HG02943 (cell line): ENCODE results near the gene SLX4IP.
"Not testable (repeated sequence)": the region's sequence is repeated elsewhere in the genome, so short reads cannot be mapped to it uniquely, and the experiment has no call there.

Source experiments
- ATAC-seq: cut with Tn5 transposase; IDR thresholded peaks from one replicate; pipeline ENCODE4 v1.9.1; 2021; ENCODE audit warnings: mild to moderate bottlenecking, low read depth, moderate library complexity; ENCODE audit not compliant: unreplicated experiment

The SLX4IP gene

DNA sequence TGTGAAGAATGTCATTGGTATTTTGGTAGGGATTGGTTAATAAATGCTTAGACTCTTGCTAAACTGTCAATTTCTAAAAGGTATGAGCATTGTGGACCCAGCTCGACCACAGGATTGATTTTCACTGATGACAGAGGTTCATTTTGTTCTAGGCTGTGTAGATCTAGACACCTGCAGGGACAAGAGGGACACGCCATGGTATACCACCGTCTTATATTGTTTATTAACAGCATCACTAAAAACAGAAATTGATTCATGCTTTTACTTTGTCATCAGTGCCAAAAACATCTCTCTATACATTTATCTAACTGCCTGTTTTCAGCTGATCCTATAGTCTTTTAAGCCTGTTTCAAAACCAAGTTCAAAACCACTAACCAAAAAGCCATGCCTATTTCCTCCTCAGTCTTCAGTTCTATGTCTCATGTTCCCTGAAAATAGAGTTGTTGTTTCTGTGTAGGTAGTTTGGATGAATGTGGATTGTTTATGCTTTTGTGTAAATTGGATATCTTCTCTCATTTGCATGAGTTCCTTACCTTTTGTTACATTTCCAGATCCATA is 128.9 kb downstream of the SLX4IP start:
- no peak for ATAC-seq

GRCh38 chr20:10565191-10565921 is 130.3 kb downstream of the SLX4IP start:
- ATAC-seq = no peak

DNA sequence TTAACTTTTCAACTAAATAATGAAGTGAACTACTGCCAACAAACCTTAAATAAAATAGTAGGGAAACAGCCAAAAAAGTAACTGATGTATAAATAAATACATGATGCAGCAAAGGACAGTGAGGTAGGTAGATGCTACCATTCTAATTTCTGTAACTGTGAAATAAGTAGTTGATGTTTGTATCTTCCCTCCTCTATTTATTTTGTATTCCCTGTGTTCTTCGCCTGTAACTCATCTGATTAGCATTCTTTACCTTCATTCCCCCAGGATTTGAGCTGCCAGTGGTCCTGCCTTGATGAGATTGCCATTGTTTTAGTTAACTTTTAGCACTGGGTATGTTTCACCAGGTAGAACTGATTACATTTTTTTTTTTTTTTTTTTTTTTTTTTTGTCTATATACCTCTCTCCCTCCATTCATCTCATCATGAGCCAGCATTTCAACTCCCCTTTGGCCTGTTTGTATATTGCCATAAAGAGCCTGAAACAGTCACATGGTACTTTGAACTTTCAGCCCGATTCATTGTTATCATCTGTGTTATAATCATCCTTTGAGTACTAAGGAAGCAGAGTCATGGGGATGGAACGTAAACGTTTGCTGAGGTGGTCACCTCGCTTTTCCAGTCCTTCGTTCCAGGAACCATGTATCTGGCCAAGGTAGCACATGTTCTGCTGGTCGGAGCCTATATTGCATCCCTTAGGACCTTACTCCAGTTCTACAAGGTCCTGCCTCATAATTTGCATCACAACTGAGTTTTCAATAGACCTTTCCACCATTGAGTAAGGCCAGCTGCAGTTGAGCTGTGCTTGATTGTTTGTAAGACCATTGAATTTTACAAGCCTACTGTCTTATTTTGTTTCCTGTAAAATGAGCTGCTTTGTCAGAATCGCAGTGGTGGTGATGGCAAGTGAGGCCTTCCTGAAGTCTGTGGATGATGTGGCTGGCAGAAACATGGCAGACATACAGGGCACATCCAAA is 131.1 kb downstream of the SLX4IP start:
- no peak for ATAC-seq

DNA sequence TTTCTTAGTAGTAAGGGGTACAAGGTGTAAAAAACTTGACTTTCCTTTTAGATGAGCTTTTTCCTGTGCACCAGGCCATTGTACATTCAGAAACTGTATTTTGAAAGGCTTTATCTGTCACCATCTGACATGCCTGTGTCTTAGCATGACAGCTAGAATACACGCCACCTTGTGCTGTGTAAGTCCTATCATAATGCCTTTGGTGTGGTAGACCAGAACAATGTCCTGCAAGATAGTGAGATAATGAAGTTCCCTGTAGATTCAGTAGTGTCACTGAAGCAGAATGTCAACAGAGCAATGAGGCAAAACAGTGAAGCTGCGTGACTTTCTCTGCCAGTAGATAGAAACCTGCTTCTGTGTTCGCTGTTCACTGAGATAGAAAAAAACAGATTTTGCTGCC is 132.9 kb downstream of the SLX4IP start:
- no peak for ATAC-seq

DNA sequence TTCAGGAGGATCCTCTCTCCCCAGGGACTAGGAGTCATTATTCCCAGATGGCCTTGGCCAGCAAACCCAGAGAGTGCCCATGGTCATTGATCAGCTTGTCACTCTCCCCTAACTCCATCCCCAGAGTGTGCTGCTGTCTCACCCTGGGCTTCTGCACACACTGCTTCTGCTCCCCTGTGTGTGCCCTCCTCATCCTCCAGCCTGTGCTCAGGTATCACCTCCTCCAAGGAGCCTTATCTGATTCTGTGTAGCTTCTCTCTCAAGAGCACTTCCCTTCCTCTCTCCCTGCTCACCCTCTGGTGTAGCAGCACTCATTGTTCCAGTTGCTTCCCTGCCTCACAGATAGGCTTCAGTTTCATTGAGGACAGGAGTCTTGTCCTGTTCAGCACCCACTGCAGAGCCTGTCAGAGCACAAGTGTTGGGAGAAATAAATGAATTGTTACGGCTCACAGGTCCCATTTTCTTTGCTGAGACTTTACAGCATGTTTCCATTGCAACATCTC is 136.3 kb downstream of the SLX4IP start:
- no peak for ATAC-seq

DNA sequence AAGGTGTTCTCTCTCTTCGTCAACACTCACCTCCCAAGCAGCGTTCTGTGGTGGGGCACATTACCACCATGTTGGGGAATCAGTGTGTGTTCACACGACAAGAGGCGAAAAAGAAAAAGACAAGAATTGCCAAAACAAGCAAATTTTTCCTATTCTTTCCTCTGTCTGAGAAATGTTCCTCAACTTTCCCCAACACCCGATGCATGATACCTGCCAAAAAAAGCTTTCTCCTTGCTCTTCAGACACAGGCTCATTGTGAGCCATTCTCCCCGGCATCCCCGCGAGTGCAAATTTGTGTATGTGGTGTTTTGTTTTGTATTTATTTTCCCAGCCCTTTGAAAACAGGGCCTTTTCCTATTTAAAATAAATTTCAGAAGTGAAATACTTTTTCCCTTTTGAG is 137.7 kb downstream of the SLX4IP start:
- ATAC-seq = no peak

- no peak for ATAC-seq
Measured at GRCh38 chr20:10573273-10573950, 138.3 kb downstream of the SLX4IP start.

- ATAC-seq = no peak
Measured at GRCh38 chr20:10573951-10574339, 138.8 kb downstream of the SLX4IP start.

GRCh38 chr20:10576411-10577090 is 141.4 kb downstream of the SLX4IP start:
- no peak for ATAC-seq

GRCh38 chr20:10577648-10578047 is 142.5 kb downstream of the SLX4IP start:
- no peak for ATAC-seq

DNA sequence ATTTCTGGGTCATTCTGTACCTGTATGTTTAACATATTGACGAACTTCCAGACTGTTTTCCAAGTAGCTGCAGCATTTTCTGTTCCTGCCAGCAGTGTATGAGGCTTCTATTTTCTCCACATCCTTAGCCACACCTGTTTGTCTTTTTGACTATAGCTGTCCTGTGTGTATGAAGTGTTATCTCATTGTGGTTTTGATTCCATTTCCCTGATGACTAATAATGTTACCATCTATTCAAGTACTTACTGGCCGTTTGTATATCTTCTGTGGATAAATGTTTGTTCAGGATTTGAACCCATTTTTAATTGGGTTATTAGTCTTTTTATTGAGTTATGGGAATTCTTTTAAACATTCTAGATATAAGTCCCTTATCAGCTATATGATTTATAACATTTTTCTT is 143.5 kb downstream of the SLX4IP start:
- ATAC-seq = no peak

- ATAC-seq = no peak
Measured at GRCh38 chr20:10579942-10580341, 144.8 kb downstream of the SLX4IP start.

- no peak for ATAC-seq
Measured at GRCh38 chr20:10580700-10581099, 145.6 kb downstream of the SLX4IP start.

DNA sequence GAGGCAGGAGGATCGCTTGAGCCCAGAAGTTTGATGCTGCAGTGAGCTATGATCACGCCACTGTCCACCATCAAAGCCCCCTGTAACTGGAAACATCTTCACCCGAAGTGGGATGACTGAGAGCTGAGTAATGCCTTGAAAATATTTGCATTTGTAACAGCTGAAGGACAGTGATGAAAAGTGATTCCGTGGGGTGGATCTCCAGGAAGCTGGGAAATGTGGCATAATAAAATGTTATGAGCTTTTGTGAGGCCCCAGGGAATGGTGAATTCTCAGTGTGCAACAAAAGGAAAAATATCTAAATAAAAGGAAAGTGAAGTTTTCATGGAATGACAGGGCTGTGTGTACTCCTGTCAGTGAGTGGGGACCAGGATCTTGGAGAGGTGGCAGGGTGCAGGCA is 146.7 kb downstream of the SLX4IP start:
- ATAC-seq = no peak

- no peak for ATAC-seq
Measured at GRCh38 chr20:10584371-10584770, 149.3 kb downstream of the SLX4IP start.

- no peak for ATAC-seq
Measured at GRCh38 chr20:10585308-10585707, 150.2 kb downstream of the SLX4IP start.

DNA sequence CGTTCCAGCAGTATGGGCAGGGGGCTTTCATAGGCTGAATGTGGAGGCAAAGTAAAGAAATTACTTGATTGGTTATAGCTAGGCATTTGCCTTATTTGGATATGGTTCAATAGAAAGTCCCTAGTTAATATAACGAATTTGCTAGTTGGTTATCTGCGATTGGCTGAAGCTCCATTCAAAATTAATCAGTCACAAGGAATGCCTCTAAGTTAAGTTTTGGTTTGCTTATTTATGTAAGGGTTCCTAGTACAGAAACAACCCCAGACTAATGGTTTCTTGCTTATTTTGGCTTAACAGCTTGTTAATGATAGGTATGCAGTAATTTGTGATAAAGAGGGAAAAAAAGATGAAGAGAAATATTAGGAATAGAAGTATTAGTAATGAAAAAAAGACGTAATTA is 151.2 kb downstream of the SLX4IP start:
- no peak for ATAC-seq

- ATAC-seq = not testable (repeated sequence)
Measured at GRCh38 chr20:10590446-10590845, 155.3 kb downstream of the SLX4IP start.

DNA sequence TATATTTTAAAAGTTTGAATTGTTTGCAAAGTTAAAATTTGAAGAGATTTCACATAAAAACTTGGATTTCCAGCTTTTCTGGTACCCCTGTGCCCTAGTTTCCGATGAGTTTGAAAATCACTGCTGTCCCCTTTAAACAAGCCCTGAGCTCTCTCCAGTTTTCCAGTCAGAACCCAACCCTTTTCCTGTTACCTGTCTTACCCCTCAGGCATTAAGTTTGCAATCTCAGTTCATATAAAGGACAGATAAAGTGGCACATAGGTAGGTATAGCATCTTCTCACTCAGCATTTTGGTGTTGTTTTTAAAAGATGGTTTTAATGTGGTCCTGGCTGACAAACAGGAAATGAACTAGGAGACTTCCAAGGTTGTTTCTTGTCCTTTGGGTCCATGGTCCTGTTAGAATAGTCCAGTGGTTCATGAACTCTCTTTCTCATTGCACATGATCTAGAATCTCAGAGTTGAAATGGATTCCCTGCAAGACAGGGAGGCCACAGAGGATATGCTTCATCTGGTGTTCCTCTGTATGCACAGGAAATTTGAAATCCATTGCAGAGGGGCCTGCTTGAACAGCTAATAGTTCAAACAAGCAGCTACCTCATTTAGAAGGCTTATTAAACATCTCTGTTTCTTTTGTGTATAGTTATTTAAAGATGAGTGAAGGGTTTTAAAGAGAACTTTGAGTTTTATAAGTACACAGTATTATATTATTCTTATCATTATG is 156.0 kb downstream of the SLX4IP start:
- no peak for ATAC-seq
